Stimulated activated CD8-positive, alpha-beta memory T cell treated with anti-CD3 and anti-CD28 coated beads, Interleukin-15, amount 100 ng/mL, for 48 hours (primary cell): Measurements from ENCODE around the gene CAMK1D.

Experiments
- DNase-seq, 2 donors: peaks; one replicate each; pipeline ENCODE4 v3.0.0-alpha.2; 2020; ENCODE audit warnings: low read depth in 2 of 2

Gene CAMK1D

DNA sequence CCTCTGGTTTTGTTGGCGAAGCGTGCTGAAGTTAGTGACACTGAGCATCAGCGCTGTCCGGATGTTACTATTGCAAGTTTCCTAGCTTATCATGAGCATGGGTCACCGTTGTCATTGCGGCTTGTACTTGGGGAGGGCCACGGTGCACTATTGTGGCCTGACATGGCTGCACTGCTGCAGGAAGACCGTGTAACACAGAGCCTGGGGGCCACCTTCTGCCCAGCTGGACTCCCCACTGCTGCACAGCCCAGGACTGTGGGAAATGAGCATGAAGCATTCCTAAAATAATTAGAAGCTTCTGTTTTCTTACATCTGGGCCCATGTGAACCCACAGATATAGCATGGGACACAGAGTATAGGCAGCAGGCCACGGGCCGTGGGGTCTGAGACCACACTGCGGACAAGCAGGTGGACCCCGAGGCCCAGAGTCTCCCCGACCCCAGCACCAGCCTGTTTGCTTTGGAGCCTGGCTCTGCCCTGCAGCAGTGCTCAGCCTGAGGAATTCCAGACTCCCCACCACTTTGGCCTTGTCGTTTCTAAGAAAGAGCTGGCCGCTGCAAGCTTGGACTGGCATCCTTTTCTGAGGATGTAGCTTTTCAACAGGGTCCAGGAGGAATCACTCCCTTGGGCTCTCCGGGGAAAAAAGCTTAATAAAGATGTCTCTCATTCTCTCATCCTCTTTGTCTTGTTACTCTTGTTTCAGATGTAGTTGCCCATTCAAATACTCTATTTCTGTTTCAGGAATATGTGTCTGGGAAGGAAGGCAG is 473.0 kb downstream of the CAMK1D start:
- no peak for DNase-seq

DNA sequence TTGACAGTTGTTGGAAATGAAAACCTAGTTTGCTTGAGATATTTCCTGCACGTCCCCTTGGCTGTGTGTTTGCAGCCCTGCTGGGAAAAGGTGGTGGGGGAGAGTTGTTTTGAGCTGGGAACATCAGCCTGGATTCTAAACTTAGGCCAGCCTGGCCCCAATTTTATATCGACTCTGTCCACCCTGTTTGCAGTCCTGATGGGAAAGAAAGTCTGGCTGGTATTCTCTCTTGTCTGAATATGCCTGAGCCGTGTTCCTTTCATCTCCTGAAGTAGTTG is 473.5 kb downstream of the CAMK1D start:
- DNase-seq, result no peak

DNA sequence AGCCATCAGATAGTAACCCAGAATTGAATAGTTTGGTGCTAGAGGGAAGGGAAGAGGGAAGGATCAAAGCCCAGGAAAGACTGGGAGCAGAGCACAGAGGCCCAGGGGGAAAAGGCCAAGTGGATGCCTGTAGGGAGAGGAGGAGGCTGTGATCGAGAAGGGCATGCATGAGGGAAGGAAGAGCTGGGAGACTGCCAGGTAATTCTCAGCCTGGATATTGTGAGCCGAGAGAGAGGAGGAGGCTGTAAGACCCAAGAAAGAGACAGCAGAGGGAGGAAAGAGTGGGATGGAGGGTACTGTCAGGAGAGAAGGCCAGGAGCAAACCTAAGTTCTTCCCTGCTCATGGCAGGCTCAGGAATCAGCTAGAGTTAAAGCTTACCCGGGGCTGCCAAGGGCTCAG is 474.0 kb downstream of the CAMK1D start:
- DNase-seq, result no peak

DNA sequence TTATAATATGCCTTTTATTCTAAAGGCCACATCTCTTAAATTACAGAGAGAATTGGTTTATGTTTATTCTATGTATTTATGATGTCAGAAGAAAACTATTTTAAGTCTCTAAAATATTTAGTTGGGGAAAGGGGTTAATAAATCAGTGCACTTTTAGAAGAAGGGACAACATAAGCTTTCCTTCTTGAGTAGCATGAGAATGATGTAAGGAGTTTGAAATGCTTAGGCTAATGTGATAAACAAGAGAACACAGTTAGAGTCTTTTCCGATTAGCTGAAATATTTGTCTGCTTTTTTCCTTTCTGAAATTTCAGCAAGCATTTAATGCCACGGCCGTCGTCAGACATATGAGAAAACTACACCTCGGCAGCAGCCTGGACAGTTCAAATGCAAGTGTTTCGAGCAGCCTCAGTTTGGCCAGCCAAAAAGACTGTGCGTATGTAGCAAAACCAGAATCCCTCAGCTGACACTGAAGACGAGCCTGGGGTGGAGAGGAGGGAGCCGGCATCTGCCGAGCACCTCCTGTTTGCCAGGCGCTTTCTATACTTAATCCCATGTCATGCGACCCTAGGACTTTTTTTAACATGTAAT is 476.0 kb downstream of the CAMK1D start:
- DNase-seq, result no peak

DNA sequence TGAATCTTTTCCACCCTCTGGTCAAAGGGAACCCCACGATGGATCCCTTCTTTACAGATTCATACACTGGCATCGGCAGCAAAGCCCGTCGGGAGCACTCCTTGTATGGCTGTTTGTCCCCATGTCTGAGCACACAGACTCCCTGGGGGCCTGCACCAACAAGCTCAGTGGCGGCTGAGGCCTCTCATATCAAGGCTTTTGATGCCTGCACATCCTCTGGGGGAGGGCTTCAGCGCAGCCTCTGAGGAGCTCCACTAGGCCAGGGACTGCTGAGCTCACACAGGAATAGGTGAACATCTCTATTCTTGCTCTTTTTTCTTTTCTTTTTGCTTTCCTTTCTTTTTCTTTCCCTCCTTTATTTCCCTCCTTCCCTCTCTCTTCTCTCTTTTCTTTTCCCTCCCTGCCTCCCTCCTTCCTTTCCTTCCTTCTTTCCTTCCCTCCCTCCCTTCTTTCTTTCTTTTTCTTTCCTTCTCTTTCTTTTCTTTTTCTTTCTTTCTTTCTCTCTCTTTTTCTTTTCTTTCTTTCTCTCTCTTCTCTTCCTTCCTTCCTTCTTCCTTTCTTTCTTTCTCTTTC is 477.5 kb downstream of the CAMK1D start:
- DNase-seq, result no peak

DNA sequence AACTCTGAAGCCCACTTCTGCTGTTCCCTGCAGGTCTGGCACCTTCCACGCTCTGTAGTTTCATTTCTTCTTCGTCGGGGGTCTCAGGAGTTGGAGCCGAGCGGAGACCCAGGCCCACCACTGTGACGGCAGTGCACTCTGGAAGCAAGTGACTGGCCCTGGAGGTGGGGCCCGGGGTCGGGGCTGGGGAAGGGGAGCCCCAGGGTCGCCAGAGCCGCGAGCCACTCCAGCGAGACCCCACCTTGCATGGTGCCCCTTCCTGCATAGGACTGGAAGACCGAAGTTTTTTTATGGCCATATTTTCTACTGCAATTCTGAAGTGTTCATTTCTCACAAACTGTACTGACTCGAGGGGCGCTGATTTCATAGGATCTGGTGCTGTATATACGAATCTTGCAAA is 479.4 kb downstream of the CAMK1D start:
- no peak for DNase-seq

DNA sequence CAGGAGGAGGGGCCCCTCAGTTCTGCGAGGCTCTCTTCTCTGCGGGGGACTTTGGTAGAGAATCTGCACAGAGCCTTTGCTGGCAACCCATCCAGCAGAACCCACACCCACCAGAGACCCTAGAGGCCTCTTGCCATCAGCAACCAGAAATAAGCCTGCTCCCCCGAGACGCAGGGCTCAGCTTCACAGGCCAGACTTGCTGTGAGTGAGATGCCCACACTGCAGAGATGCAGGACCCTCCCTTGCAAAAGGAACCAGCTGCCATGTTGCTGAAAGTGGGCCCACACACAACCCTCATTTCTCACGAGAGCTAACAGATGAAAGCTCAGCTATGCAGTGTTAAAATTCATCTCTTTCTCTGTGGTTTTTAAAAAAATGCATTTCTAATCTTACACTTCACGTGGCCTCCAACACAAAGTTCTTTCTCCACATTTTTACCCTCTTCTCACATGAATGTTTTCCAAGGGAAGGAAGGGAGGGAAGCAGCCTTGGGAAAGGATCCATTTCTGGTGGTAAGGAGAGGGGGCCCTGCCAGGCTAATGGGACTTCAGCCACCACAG is 480.6 kb downstream of the CAMK1D start:
- DNase-seq, result no peak

DNA sequence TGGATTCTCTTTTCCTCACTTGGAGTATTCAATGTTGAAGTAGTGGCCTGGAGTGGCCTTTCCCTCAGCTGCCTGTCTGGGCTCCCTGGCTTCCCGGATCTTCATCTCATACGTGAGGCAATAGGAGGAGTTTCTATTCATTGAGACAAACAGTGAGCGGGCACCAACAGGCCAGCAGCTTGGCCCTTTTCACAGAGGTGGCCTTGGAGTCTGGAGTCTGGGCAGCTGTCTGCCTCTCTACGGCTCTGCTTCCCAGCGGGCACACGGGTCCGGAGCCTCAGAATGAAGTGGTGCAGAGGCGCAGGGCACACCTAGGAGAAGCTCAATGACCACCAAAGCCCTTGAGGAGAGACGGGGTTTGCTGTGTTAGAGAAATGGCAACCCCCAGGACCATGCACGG is 482.7 kb downstream of the CAMK1D start:
- DNase-seq, result no peak

DNA sequence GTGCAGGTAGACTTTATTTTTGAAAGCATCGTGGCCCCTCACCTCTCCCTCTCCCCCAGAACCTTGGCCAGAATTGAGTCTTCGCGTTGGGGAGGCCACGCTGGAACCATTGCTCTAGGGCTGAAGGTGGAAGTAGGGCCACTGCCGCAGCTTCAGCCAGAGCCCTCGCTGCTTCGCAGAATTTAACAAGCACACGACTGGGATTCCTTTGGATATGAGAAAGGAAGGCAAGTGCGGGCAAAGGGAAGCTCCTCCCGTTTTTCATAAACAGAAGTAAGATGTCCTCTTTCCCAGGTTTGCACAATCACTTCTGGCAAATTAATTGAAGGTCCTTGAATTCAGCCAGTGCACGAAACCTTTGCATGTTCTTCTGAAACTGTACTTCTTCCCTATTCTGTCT is 484.1 kb downstream of the CAMK1D start:
- no peak for DNase-seq

DNA sequence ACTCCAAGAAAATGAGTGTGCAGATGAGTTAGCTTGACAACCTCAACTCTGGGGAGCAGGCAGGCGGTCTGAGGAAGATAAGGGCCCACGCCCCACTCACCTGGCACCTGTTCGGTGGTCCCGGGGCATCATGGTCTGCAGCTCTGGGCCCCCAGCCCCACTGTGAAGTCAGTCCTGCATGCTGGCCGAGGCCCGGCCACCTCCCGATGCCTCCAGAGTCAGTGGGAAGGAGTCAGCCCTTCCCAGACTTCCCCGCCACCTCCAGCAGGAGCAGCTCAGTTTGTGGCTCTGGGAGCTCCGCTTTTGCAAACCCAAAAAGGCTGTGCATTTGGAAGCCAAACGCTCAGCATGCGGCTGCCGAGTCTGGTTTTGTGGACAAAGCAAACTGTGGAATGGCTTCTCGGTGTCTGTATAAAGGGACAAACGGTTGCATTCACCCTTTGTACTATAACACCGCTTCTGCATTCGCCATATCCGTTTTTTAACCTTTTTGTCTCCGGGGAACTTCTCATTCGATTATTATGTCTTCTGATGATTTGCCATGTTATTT is 484.8 kb downstream of the CAMK1D start:
- no peak for DNase-seq

DNA sequence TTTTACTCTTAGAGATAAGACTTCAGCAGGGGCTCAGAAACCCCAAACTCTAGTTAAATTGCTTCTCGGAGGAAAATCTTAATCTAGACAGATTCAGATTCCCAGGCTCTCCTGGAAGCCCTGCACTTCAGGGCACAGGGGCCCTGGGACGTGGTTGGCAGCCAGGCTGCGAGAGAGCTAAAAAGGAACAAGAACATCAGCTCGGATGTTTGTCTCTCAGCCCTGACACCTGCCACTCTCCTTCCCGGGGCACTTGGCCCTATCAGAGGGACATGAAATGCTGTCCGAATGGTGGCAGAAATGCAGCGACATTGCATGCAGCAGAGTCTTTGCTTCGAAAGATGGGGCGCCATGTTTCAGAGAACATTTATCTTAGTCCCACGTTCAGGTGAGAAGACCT is 485.4 kb downstream of the CAMK1D start:
- no peak for DNase-seq

DNA sequence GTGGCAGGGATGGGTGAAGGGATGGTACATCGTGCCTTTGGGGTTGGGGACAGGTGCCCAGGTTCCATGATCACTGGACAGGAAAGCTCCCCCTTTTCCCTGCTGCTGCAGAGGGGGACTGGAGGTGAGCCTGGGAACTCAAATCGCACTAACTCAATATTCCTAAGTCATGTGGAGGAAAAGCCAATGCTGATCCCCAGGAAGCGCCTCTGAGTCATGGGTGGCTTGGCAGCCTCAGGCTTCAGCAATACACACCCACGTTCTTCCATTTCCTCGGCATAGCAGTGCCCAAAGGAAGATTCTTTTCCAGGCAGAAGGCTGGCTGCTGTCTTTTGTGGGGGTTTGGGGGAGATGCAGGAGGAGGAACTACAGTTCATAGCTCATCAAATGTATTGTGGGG is 486.4 kb downstream of the CAMK1D start:
- no peak for DNase-seq

DNA sequence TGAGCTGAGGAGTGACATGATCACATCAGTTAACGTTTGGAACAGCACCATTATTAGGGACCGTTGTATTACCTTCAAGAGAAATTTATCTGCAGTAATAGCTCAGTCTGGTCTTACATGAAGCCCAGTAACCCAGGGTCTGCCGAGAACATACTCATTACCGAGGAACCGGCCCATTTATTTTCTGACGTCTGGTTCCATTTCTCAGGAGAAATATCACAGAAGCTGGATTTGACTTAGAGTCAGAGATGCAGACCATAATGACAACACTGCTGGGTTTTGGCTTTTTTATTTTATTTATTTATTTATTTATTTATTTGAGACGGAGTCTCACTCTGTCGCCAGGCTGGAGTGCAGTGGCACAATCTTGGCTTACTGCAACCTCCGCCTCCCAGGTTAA is 489.0 kb downstream of the CAMK1D start:
- DNase-seq, result no peak

DNA sequence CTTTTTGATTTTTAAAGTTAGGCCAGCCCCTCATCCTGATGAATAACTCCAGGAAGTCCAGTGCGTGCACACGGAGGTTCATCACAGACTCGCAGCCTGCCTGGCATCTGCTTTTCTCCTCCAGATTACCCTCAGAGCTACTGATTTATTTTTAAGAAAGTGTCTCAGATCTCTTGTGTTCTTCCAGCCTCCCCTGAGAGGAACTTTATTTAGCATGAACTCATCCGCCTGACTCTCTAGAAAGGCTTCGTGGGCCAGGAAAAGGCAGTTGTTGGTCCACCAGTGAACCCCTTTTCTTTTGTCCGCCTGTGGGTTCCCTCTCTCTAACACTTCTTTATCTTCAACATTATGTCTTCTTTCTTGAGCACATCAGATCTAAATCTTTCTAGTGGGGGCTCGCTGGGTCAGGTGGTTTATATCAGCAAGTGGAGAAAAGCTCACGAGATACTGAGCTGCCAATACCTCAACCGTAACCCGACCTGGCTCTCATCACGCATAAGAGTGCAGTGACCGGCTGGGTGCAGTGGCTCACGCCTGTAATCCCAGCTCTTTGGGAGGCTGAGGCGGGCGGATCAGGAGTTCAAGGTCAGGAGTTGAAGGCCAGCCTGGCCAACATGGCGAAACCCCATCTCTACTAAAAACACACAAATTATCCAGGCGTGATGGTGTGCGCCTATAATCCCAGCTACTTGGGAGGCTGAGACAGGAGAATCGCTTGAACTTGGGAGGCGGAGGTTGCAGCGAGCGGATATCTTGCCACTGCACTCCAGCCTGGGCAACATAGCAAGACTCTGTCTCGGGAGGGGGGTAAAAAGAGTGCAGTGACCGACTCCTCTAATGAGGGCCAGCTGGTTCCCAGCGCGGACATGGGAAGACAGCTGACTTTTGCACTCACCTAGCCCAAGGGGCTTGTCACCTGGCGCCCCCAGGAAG is 489.9 kb downstream of the CAMK1D start:
- no peak for DNase-seq

DNA sequence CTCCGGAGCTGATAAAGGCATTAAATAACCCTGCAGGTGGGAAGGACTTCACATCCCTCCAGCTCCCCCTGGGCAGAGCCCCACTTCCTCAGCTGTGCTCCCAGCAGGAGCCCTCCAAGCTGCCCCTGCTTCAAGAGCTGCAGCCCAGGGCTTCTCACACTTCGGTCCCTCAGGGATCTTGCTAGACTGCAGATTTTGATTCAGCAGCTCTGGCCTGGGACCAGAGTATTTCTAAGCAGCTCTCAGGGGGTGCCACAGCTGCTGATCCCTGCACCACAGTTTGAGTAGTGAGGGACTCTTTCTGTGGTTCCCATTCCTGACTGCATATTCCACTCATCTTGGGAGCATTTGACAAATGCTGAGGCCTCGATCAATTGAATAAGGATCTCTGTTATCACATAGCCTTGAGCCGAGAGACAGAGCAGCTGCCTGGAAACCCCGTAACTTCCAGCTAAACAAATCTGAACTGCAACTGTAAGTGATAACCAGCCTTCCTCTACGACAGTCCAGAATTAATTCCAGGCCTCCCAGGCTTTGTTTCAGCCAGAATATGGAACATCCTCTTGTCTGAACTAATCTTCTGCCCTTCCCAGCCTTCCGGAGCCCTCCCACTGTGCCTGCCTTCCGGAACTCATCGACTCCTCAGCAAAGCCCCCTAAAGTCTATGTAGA is 490.7 kb downstream of the CAMK1D start:
- DNase-seq, result no peak

DNA sequence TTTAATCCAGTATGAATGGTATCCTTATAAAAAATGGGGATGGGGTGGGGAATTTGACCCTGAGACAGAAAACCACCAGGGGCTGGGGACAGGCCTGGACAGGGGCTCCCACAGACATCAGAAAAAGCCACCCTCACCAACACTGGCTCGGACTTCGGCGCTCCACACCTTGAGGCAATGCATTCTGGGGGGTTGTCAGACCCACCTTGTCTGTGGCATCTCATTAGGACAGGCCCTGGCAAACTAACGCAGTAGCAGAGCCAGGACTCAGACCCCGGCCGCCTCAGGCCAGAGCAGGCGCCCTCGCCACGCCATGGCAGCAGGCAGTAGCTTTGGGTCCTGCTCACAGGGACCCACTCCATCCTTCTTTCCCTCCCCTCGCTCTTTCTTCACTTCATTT is 492.1 kb downstream of the CAMK1D start:
- no peak for DNase-seq

DNA sequence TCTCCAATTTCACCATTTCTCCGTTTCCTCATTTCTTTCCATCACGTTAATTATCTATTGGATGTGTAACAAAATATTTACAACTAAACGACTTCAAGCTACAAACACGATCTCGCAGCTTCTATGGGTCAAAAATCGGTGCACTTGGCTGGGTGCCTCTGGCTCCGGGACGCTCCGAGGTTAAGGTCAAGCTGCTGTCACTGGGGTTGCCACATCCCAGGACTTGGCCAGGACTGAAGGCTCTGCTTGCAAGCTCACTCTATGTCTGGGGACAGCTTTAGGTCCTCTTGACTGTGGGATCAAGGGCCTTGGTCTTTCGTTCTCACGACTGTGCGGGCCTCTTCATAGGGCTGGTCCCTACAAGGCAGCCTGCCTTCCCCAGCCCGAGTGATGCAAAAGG is 492.5 kb downstream of the CAMK1D start:
- no peak for DNase-seq

DNA sequence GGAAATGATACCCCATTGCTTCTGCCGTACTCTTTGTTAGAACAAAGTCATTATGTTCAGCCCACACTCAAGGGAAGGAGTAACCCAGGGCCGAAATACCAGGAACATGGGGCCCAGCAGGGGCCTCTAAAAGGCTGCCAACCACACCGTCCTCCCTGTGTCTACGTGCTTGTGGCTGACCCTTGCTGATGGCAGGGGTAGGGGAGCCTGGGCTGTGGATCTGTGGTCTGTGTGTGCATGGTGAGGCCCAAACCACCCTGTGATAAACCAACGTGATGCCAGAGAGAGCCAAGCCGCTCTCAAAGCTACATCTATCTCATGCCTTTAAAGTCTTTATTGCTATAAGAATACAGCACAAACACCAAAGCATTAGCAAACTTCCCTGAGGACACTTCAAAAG is 493.0 kb downstream of the CAMK1D start:
- no peak for DNase-seq

DNA sequence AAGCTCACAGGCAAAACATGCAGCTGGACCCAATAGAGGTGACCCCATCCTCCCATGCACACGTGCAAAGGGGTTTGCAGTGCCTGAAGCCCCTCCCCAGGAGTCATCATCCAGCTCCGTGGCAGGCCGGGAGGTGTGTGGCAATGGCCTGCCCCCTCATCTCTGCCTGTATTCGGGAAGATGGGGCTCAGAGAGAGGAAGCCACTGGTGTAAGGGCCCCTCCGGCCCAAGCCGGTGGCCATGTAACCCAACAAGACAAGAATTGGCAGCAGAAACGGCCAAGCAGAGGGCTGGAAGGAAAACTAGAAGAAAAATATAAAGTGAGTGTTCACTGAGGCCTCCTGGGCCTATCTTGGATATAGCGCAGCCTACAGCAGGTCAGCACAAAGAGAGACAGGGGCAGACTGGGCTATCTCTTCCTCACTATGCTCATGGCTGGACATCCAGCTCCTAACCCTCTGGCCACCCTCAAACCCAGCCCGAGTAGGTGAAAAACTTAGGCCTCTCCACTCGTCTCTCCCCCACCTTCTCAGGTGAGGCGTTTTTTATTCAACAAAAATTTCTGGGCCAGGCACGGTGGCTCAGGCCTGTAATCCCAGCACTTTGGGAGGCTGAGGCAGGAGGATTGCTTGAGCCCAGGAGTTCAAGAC is 494.1 kb downstream of the CAMK1D start:
- DNase-seq, result no peak

DNA sequence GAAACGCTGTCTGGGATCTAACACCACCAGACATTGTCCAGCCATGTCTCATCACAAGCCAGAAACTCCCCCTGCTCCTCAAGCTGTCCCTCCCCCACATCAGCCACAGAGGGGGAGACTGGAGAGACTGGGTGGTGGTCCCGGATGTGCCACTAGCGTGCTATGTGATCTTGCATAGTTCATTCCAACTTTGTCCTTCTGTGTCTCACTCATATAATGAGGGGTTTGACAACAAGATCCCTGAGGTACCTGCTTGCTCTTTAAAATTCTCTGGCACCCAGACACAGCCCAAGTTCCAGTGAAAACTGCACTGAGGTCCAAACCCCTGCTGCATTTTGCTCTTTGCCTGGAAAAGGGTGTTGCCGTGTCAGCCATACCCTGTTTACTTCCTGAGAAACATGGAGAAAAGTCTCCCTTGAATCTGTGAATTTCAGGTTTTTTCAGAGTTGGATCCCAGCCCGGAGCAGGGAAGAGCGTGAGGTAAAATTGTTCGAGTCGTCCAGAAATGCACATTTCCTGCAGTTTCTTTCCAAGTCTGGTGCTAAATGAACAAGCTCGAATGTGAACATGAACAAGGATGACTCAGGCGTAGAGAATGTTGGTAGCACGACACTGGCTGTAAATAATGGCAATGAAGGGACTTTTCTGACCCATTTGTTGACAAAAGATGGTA is 495.6 kb downstream of the CAMK1D start:
- DNase-seq, result no peak
